Measurements from ENCODE around the gene CD300E.
"Not testable (repeated sequence)": the region's sequence is repeated elsewhere in the genome, so short reads cannot be mapped to it uniquely, and the experiment has no call there.

The CD300E gene

DNA sequence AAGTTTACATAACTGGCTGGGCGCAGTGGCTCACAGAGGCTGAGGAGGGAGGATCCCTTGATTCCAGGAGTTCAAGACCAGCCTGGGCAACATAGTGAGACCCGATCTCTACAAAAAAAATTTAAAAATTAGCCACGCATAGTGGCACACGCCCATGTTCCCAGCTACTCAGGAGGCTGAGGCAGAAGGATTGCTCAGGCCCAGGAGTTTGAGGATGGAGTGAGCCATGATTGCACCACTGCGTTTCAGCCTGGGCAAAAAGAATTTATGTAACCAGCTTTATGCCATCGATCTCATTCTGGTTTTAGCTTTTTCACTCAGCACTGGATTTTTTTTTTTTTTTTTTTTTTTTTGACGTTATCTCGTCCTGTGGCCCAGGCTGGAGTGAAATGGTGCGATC, 9.1 kb upstream of the CD300E start:
- DNase-seq, result no peak

GRCh38 chr17:74631468-74632450, 8.2 kb upstream of the CD300E start:
- DNase-seq, result no peak

- DNase-seq, result not testable (repeated sequence)
Measured at GRCh38 chr17:74630251-74630650, 6.7 kb upstream of the CD300E start.

GRCh38 chr17:74625661-74626060, 2.1 kb upstream of the CD300E start:
- no peak for DNase-seq

GRCh38 chr17:74624131-74624530, 593 bp upstream of the CD300E start:
- DNase-seq, result no peak

DNA sequence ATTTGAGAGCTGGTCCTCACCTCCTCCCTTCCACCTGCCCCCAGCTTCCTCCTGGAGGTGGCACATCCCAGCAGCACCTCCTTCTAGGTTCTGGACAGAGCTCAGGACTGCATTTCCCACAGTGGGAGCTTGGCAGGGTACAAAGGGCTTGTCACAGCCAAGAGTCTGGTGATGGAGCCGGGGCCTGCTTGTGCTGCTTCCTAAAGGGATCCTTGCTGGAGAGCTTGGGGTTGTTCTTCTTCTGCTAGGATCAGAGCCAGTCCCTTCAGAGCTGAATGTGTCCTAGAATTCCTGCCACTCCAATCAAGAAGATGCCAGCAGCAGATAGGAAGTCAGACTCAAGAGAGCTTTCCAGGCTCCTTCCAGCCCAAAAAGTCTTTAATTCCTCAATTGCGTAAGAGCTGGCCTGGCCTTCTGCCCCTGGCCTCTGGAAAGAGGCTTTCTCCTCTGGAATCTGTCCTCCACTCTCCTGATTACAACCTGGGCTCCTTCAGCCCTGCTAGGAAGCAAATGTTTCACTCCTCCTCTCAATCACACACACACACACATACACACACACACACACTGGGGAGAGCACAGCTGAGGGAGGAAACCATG, 4.4 kb downstream of the CD300E start:
- no peak for DNase-seq

GRCh38 chr17:74618451-74618850, 5.1 kb downstream of the CD300E start:
- no peak for DNase-seq

DNA sequence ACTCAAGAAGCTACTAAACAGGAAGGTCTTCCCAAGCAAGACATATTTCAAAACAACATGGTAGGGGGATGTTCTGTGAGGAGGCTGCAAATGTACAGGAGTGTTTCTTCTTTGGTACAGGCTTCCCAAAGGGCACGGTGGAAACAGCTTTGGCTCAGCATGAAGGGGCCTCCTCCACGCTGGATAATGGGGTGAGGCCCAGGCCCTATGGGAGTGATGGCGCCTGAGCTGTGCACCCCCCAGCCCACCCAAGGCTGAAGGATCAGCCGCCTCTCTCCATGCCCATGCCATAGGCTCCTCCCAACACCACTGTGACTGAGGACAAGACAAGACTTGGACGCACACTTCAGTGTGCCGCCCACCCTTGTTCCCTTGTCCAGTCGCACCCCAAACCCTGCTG, 6.8 kb downstream of the CD300E start:
- no peak for DNase-seq

- DNase-seq, result no peak
Measured at GRCh38 chr17:74612046-74612445, 11.5 kb downstream of the CD300E start.

GRCh38 chr17:74610108-74610507, 13.4 kb downstream of the CD300E start:
- no peak for DNase-seq

DNA sequence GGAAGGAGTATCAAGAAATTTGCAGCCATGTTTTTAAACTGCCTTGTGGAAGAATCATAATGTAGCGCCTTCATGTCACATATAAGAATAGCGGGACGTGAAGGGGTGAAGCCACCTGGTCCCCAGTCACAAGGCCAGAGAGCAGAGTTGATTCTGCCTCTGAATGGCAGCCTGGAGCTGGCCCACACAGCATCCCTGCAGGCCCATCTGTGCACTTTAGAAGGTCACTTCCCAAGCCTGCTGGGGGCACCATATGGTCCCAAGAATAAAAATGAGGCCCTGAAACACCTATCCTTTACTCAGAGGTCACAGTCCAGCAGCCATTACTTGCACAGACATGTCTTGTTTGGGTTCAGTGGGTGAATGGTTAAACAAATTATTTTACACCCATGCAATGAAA, 15.0 kb downstream of the CD300E start:
- no peak for DNase-seq

- no peak for DNase-seq
Measured at GRCh38 chr17:74607221-74607620, 16.3 kb downstream of the CD300E start.

- DNase-seq, result no peak
Measured at GRCh38 chr17:74606050-74606449, 17.5 kb downstream of the CD300E start.

- DNase-seq, result no peak
Measured at GRCh38 chr17:74605361-74605760, 18.2 kb downstream of the CD300E start.

DNA sequence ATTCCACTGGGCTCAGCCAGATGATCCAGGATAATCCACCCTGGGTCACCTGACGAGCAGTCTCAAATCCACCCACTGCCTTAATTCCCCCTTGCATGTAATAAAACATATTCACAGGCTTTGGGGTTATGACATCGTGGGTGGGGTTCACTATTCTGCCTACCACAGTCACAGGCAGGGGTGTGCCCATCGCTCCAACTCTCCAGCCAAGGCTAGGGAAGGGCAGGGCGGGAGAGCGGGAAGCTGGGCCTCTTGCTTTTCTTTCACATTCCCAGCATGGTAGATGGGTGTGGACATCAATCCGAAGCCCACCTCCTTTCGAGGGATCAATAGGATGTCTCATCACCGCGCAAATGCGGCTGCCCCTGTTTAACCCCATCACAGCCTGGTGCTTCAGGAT, 18.8 kb downstream of the CD300E start:
- DNase-seq, result no peak

- no peak for DNase-seq
Measured at GRCh38 chr17:74604200-74604599, 19.3 kb downstream of the CD300E start.

GRCh38 chr17:74603746-74604145, 19.8 kb downstream of the CD300E start:
- DNase-seq, result no peak

GRCh38 chr17:74603037-74603635, 20.4 kb downstream of the CD300E start:
- no peak for DNase-seq

DNA sequence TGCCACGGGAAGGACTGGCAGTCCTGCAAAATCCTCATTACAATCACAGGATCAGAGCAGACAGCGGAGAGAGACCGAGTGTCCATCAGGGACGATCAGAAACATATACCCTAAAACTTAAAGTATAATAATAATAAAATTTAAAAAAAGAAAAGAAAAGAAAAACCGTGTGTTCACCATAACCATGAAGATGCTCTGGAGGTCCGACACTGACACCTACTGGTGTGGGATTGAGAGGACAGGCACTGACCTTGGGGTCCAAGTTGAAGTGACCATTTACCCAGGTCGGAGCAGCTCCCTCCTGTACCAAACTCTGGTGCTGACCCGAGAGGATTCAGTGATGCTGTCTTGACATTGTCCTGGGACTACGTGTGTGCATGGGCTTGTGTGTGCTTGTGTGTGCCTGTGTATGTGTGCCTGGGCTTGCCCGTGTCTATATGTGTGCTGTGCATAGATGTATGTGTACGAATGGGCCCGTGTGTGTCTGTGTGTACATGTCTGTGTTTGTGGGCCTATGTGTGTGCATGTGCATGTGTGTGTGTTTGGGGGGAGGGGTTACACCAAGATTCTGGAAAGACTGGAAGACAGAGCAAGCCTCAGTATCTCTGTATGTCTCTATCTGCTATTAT, 21.5 kb downstream of the CD300E start:
- peak; percentile 7 for DNase-seq

DNA sequence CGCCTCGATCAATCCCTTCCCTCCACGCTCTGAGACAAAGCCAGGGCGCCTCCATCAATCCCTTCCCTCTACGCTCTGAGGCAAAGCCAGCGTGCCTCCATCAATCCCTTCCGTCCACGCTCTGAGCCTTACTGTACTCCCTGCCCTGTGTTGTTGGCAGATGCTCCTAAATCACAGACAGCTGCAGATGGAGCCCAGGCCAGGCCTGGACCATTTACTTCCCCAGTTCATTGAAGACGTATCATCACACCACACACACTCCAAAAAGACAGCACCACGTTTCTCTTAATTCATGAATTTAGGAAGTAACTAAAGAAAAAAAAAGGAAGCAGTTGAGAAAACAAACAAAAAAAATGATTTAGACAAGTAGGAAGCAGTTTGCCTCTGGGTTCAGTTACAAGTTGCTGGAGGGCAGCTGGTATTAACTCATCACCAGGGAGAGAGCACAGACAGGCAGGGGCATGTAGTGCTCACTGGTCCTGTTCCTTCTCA, 24.0 kb downstream of the CD300E start:
- DNase-seq, result no peak

- no peak for DNase-seq
Measured at GRCh38 chr17:74599023-74599399, 24.5 kb downstream of the CD300E start.

DNA sequence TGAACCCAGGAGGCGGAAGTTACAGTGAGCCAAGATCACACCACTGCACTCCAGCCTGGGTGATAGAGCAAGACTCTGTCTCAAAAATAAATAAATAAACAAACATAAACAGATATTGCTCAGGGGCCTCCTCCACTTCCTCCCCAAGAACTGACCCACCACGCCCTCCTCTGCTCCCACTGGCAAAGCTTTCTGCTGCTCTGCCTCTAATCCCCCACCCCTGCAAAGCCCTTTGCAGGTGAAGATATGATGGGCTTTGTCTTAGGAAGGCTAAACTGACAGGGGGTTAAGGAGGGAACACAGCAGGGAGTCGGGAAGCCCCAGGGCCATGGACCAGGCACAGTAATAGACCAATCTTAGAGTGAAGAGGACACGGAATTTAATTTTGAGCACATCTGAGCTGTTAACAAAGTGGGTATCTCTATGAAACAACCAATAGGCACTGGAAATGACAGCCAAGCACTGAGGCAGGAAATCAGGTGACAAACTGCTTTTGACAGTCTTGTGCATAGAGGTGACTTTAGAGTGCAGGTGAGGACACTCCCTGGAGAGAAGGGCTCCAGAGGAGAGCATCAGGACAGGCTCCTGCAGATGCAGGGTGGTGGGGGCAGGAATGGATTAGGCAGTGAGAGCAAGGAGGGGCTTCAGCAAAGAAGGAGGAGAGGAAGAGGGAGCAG, 25.1 kb downstream of the CD300E start:
- no peak for DNase-seq

Data from activated CD4-positive, alpha-beta T cell treated with anti-CD3 and anti-CD28 coated beads, Interleukin-2, amount 50 U/mL, for 1 hour (primary cell).